ENCODE data around the gene SIAH2.

- TF ChIP-seq CTCF (IDR thresholded peaks at IDR 0.05) (no peak), POLR2A (IDR thresholded peaks at IDR 0.05) (no peak)
Observed at GRCh38 chr3:150747886-150748683, 14.9 kb downstream of the SIAH2 start.

Data from Peyer's patch (tissue), 4 donors.